GM21515 (cell line): ENCODE results near the gene CPE.
"Not testable (repeated sequence)": the region's sequence is repeated elsewhere in the genome, so short reads cannot be mapped to it uniquely, and the experiment has no call there.

Source experiments
- ATAC-seq: cut with Tn5 transposase; IDR thresholded peaks from one replicate; pipeline ENCODE4 v1.9.1; 2021; ENCODE audit not compliant: unreplicated experiment

Gene CPE

GRCh38 chr4:165378745-165379677, at the start of gene CPE:
Gene CPE, plus strand, starts transcription at chr4:165379008. Its CDS starts 214 bp downstream, at chr4:165379222.
- ATAC-seq = peak; percentile 71

GRCh38 chr4:165330071-165330470, 48.7 kb upstream of the CPE start:
- ATAC-seq = no peak

- ATAC-seq = no peak
Observed at GRCh38 chr4:165330666-165331065, 48.1 kb upstream of the CPE start.

GRCh38 chr4:165331359-165331758, 47.4 kb upstream of the CPE start:
- ATAC-seq = no peak

GRCh38 chr4:165331823-165332222, 47.0 kb upstream of the CPE start:
- no peak for ATAC-seq

- ATAC-seq = no peak
Observed at GRCh38 chr4:165332502-165332901, 46.3 kb upstream of the CPE start.

GRCh38 chr4:165335163-165335703, 43.6 kb upstream of the CPE start:
- no peak for ATAC-seq

- no peak for ATAC-seq
Observed at GRCh38 chr4:165336743-165337142, 42.1 kb upstream of the CPE start.

- not testable (repeated sequence) for ATAC-seq
Observed at GRCh38 chr4:165342340-165342739, 36.5 kb upstream of the CPE start.

- ATAC-seq = no peak
Observed at GRCh38 chr4:165343353-165344191, 35.2 kb upstream of the CPE start.

GRCh38 chr4:165345666-165346417, 33.0 kb upstream of the CPE start:
- no peak for ATAC-seq

GRCh38 chr4:165347647-165348569, 30.9 kb upstream of the CPE start:
- ATAC-seq = no peak

- ATAC-seq = no peak
Observed at GRCh38 chr4:165351359-165352130, 27.3 kb upstream of the CPE start.

GRCh38 chr4:165355900-165356300, 22.9 kb upstream of the CPE start:
- no peak for ATAC-seq

GRCh38 chr4:165359506-165359905, 19.3 kb upstream of the CPE start:
- no peak for ATAC-seq

GRCh38 chr4:165360041-165360695, 18.6 kb upstream of the CPE start:
- no peak for ATAC-seq

- ATAC-seq = no peak
Observed at GRCh38 chr4:165360985-165361670, 17.7 kb upstream of the CPE start.

GRCh38 chr4:165361810-165362209, 17.0 kb upstream of the CPE start:
- no peak for ATAC-seq
